OCI-M2 (cell line): Measurements from ENCODE around the gene CWC22.
"Not testable (repeated sequence)": the region's sequence is repeated elsewhere in the genome, so short reads cannot be mapped to it uniquely, and the experiment has no call there.

Experiments used
- DNase-seq: peaks from one replicate; lab custom pipeline; 2025; ENCODE audit not compliant: unreplicated experiment; lab: John Stamatoyannopoulos, UW

Gene CWC22

GRCh38 chr2:179952658-179953057, 54.4 kb downstream of the CWC22 start:
- DNase-seq, result no peak

DNA sequence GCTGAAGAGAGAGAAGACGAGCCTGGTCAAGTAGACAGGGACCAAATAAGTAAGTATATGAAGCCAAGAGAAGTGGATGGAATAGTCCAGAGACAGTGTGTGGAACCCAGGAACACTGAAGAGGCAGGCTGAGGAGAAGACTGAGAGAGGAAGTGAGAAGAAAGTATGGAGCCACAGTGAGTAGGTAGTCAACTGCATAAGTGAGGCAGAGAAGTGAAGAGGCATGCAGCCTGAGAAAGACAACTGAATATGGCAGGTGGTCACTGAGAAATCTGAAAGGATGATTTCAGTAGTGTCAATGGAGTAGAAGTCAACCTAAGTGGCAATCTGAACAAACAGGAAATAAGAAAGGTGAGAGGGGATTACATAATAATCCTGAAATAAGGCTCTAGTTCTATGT, 55.4 kb downstream of the CWC22 start:
- DNase-seq, result no peak

DNA sequence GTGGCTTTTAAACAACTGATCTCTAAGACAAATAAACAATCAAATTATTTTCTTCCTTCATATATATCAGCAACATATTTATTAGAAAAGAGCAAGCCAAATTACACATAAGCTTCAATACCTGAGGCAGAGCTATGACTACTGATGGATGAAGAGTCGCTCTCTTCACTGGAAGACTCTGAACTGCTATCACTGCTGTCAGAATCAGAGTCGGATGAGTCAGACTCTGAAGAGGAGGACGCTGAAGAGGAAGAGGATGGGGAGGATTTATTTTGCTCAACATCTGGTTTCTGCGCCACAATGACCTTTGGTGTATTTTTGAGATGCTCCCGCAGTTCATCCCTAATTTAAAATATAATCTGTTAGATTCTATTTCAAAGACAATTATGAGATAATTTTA, 56.7 kb downstream of the CWC22 start:
- no peak for DNase-seq

DNA sequence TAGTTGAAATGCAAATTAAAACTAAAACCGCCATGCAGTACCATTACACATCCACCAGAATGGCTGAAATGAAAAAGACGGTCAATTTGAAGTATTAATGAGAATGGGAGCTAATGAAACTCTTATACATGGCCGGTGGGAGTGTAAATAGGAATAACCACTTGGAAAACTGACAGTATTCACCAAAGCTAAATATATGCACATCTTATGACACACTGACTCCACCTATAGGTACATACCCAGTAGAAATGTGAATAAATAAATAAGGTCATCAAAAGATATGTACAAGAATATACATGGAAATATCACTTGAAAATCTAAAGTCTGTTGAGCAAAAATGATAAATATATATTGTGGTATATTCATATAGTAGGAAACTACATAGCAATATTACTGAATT, 57.7 kb downstream of the CWC22 start:
- DNase-seq, result no peak

DNA sequence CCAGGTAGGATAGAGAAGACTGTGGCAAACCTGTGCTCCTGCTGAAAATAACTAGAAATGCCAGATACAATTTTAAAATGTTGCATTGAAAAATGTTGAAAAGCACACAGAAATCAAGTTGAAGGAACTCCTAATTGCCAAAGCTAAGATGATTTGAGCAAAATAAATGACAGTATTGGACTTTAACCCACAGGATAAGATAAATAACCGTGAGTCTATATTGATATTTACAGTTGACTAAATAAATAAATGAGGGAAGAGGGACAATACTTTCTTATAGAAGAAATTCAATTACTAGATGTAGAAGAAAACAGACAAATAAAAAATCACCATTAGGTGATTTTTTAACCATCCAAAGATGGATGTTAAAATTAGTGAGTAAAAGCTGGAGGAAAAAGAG, 59.0 kb downstream of the CWC22 start:
- DNase-seq, result no peak

DNA sequence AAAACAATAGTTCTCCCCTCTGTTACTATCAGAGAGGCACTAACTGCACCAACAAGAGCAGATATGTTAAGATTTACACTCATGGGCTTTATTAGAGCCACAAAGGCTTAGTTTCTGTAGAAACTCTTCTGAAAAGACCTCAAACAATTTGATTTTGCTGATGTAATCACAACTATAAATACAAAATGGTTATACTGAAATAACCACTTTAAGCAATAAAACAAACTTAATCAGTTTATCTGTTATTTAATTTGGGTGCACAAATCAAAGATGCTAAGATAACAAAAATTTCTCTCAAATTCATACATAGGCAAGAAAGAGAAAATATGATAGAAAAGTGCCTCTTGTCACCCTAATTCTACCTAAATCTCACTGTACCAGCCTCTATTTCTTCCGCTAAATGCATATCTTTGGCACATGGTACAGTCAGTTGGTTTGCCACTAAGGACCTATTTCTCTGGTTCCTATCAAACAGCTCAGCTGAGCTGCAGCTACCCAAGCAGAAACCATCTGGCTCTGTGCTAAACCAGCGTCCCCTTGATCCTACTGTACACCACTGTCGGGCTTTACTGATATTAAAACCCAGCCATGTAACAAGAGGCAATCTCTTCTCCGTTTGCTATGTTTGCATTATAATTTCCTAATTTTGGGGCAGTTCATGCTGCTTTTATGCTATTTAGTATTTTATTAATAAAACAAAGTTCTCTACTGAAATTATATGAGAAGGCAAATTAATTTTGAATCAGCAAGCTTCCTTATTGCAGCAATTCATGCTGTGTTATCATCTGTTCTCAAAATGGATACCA, 60.1 kb downstream of the CWC22 start:
- DNase-seq, result no peak

DNA sequence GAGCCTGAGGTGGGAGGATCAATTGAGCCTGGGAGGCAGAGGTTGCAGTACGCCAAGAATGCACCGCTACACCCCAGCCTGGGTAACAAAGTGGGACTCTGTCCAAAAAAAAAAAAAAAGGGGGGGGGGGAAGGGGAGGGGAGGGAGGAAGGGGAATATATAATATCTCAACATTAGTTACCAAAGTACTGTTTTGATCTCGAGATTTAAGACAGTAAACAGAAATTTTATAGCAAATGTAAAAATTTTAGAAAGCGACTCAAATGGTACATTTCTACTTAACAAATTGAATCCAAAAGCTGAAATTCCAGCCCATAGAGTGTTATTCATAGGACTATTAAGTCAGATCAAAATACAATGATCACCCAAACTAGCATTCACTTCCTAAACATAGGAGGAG, 60.8 kb downstream of the CWC22 start:
- no peak for DNase-seq

- no peak for DNase-seq
Measured at GRCh38 chr2:179939259-179939658, 67.8 kb downstream of the CWC22 start.

- no peak for DNase-seq
Measured at GRCh38 chr2:179938026-179938425, 69.1 kb downstream of the CWC22 start.

DNA sequence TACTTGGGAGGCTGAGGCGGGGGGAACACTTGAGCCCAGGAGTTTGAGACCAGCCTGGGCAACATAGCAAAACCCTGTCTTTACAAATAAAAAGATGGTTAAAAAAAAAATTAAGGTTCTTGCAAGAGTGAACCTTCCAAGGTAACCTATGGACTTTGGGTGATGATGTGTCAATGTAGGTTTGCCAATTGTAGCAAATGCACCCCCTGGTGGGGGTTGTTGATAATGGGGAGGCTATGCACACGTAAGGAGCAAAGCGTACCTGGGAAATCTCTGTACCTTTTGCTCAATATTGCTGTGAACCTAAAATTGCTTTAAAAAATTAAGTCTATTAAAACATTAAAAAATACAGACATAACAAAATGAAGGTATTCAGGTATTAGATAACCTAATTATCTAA, 70.4 kb downstream of the CWC22 start:
- DNase-seq, result no peak

DNA sequence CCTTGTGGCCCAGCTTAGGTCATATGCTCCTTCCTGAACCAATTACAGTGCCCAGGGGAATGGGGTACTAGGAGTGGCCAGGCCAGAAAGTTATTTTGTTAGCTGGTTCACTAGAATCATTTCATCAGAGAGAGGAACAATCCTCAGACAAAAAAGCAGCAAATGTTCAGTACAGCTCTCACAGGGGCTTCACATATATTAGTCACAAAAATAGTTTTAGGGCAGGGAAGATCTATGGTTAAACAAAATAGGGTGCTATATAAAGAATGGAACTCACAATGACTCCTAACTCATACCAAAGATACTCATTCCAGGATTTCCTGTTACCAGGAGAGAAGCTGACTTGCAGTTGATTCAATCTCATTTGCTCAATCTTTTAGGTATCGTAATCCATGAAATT, 71.0 kb downstream of the CWC22 start:
- DNase-seq, result no peak

DNA sequence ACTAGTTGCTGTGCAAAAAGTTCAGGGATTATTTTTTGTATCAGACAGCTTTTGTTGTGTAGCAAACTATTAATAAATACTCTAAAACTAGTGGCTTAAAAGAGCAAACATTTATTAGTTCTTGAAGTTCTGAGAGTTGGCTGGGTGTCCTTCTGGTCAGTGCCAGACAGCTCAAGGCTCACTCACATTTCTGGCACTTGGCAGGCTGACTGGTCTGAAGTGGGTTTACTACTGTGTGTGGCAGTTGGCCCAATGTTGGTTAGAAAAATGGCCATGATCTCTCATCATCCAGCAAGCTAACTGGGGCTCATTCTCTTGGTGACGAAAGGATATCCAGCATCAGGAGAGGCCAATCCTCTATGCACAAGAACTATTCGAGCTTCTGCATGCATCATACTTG, 74.3 kb downstream of the CWC22 start:
- DNase-seq, result no peak

GRCh38 chr2:179931502-179931901, 75.6 kb downstream of the CWC22 start:
- DNase-seq, result no peak

DNA sequence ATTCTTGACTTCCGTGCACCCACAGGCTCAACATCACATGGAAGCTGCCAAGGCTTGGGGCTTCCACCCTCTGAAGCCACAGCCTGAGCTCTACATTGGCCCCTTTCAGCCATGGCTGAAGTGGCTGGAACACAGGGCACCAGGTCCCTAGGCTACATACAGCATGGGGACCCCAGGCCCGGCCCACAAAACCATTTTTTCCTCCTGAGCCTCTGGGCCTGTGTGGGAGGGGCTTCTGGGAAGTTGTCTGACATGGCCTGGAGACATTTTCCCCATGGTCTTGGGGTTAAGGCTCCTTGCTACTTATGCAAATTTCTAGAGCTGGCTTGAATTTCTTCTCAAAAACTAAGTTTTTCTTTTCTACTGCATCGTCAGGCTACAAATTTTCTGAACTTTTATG, 77.1 kb downstream of the CWC22 start:
- not testable (repeated sequence) for DNase-seq

GRCh38 chr2:179927041-179927440, 80.1 kb downstream of the CWC22 start:
- no peak for DNase-seq

DNA sequence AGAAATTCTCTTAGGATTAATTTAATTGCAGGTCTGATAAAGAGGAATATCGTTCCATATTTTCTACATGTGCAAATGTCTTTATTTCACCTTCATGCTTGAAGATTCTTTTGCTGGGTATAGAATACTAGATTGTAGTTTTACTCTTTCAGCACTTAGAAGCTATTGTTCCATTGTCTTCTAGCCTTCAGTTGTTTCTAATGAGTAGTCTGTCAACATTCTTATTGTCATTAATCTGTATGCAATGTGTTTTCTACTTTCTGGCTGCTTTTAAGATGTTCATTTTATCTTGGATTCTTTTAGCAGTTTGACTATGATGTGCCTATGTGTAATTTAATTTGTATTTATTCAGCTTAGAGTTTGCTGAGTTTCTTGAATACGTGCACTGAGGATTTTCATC, 81.4 kb downstream of the CWC22 start:
- no peak for DNase-seq

- DNase-seq, result no peak
Measured at GRCh38 chr2:179917272-179917671, 89.8 kb downstream of the CWC22 start.

GRCh38 chr2:179915395-179915992, 91.6 kb downstream of the CWC22 start:
- DNase-seq, result no peak

GRCh38 chr2:179913809-179914208, 93.3 kb downstream of the CWC22 start:
- no peak for DNase-seq

DNA sequence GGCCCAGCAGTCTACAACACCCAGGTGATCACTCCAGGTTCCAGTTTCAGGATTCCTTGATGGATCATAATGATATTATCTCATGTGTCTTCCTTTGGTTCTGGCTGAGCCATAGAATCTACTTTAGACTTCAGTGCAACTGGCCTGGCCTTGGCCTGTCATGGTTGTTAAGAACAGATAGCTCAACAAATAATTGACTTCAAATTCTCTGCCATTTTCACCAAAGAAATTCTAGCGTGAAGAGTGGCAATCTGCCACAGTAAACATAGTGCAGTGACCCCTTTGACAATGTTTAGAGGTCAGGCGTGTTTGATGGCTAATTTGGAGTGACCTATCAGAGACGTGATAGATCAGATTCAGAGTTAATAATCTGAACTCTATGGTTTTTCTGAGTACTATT, 95.5 kb downstream of the CWC22 start:
- no peak for DNase-seq

- DNase-seq, result no peak
Measured at GRCh38 chr2:179910735-179911113, 96.4 kb downstream of the CWC22 start.

DNA sequence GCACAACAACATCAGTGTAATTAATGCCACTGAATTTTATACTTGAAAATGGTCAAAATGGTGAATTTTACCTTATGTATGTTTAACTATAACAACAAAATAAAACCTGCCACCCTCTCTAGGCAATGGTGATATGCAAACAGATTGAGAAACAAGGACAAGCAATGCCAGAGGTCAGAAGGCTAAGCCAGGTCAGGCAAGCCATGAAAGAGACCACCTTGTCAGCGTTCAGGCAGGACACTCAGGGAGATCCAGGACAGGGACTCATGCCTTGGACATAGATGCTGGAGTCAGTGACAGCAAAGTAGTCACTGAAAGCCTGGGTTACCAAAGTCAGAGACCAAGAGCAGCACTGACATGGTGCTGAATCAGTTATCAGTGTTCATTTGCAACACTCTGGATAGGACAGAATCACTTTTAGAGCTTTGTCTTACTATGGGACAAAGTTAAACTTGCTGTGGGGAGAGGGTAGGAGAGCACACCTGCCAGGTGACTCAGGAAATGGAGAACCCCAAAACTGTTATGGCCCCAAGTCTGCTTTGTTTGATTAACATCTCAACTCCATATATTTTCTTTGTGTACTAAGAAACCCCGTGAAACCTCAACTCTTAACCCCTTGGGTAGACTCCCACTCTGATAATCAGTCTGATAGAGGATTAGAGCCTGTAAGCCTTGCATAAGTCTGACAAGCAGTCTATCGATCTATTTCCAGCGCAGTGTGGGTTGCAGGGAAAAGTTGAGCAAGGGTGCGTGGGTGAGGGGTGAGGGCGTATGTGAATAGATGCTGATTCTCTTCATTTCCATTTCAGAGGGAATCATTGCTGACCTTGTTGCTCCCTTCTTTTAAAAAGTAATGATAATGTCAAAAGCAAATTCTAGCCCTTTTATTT, 97.0 kb downstream of the CWC22 start:
- DNase-seq, result no peak
